Measurements from ENCODE around the gene RABL2A. TPM values are rescaled to one million over a fixed set of nuclear protein-coding genes. Genes with fewer than 3 reads are reported as not detected.
A peak's percentile ranks its signal among the peaks of the same experiment; 100 is the strongest.
"Not testable (repeated sequence)": the region's sequence is repeated elsewhere in the genome, so short reads cannot be mapped to it uniquely, and the experiment has no call there.

The RABL2A gene
- total RNA-seq (2022), result 15.2 and 16.6 TPM in 2 replicates
- Bru-seq, nascent RNA, result percentile 68 among the genes with signal in this experiment
- BruChase-seq, experiment 1, labeled RNA remaining after a 2-hour chase, result percentile 59 among the genes with signal in this experiment
- BruChase-seq, experiment 2, labeled RNA remaining after a 6-hour chase, result percentile 58 among the genes with signal in this experiment
- long read RNA-seq, partial matches to known transcripts, result 0 of 7 reads
- long read RNA-seq, other reads (novel, unspliced or antisense), result 3 of 7 reads

- H3K4me3 Mint-ChIP-seq (ENCODE audit: unreplicated experiment), result peak within 1 kb of the TSS; percentile 92
- H3K36me3 ChIP-seq (ENCODE audit: control insufficient read depth, insufficient read depth, low read length); CTCF ChIA-PET; H3K36me3 Mint-ChIP-seq (ENCODE audit: insufficient read depth, unreplicated experiment); H3K27me3 ChIP-seq (replicated peaks; ENCODE audit: control insufficient read depth, insufficient read depth, low read length); H3K27me3 Mint-ChIP-seq (ENCODE audit: insufficient read depth, unreplicated experiment); H3K27ac Mint-ChIP-seq (ENCODE audit: unreplicated experiment); H3K4me1 ChIP-seq; POLR2A ChIA-PET; H3K9me3 Mint-ChIP-seq (ENCODE audit: unreplicated experiment); H3K9me3 ChIP-seq; intact Hi-C loops (cut with micrococcal nuclease; ENCODE audit: unreplicated experiment): not testable (repeated sequence)
- BruUV-seq (replicated peaks), result TSS peak; percentile 77
- peaks cover 11% of the 10 kb centered on the region for H3K4me1 Mint-ChIP-seq (ENCODE audit: low read depth, unreplicated experiment)
- DNase-seq, result peak; percentile 81 to 95
- H3K4me3 ChIP-seq (ENCODE audit: low read depth, low read length), result peak within 1 kb of the TSS; percentile 52
Observed at GRCh38 chr2:113626616-113627330, at the start of gene RABL2A. RABL2A (plus strand) TSS chr2:113627266; CDS start chr2:113628607, 1,341 bp downstream.

- intact Hi-C loops (cut with micrococcal nuclease; ENCODE audit: unreplicated experiment); H3K27ac Mint-ChIP-seq (ENCODE audit: unreplicated experiment); H3K36me3 ChIP-seq (ENCODE audit: control insufficient read depth, insufficient read depth, low read length); DNase-seq; CTCF ChIA-PET; H3K36me3 Mint-ChIP-seq (ENCODE audit: insufficient read depth, unreplicated experiment); H3K9me3 Mint-ChIP-seq (ENCODE audit: unreplicated experiment); H3K27me3 ChIP-seq (replicated peaks; ENCODE audit: control insufficient read depth, insufficient read depth, low read length); H3K4me3 Mint-ChIP-seq (ENCODE audit: unreplicated experiment); H3K4me3 ChIP-seq (ENCODE audit: low read depth, low read length); BruUV-seq (replicated peaks); POLR2A ChIA-PET; H3K27me3 Mint-ChIP-seq (ENCODE audit: insufficient read depth, unreplicated experiment); H3K4me1 ChIP-seq; H3K4me1 Mint-ChIP-seq (ENCODE audit: low read depth, unreplicated experiment); H3K9me3 ChIP-seq: not testable (repeated sequence)
Observed at GRCh38 chr2:113578508-113578907, 48.6 kb upstream of the RABL2A start.

GRCh38 chr2:113582473-113582872, 44.6 kb upstream of the RABL2A start:
- H3K9me3 Mint-ChIP-seq (ENCODE audit: unreplicated experiment); H3K27me3 ChIP-seq (replicated peaks; ENCODE audit: control insufficient read depth, insufficient read depth, low read length); POLR2A ChIA-PET; H3K9me3 ChIP-seq; CTCF ChIA-PET; H3K4me3 ChIP-seq (ENCODE audit: low read depth, low read length); H3K4me1 Mint-ChIP-seq (ENCODE audit: low read depth, unreplicated experiment); H3K4me1 ChIP-seq; H3K36me3 ChIP-seq (ENCODE audit: control insufficient read depth, insufficient read depth, low read length); intact Hi-C loops (cut with micrococcal nuclease; ENCODE audit: unreplicated experiment); H3K27me3 Mint-ChIP-seq (ENCODE audit: insufficient read depth, unreplicated experiment); H3K27ac Mint-ChIP-seq (ENCODE audit: unreplicated experiment); H3K36me3 Mint-ChIP-seq (ENCODE audit: insufficient read depth, unreplicated experiment); BruUV-seq (replicated peaks); DNase-seq: not testable (repeated sequence)
- peak overlapping the region; percentile 60 for H3K4me3 Mint-ChIP-seq (ENCODE audit: unreplicated experiment)

GRCh38 chr2:113583521-113584225, 43.4 kb upstream of the RABL2A start:
- H3K27me3 Mint-ChIP-seq (ENCODE audit: insufficient read depth, unreplicated experiment); CTCF ChIA-PET; BruUV-seq (replicated peaks); H3K4me1 ChIP-seq; POLR2A ChIA-PET; H3K27me3 ChIP-seq (replicated peaks; ENCODE audit: control insufficient read depth, insufficient read depth, low read length); H3K9me3 ChIP-seq; H3K36me3 ChIP-seq (ENCODE audit: control insufficient read depth, insufficient read depth, low read length); H3K4me1 Mint-ChIP-seq (ENCODE audit: low read depth, unreplicated experiment); intact Hi-C loops (cut with micrococcal nuclease; ENCODE audit: unreplicated experiment); H3K9me3 Mint-ChIP-seq (ENCODE audit: unreplicated experiment); H3K36me3 Mint-ChIP-seq (ENCODE audit: insufficient read depth, unreplicated experiment): not testable (repeated sequence)
- H3K4me3 ChIP-seq (ENCODE audit: low read depth, low read length), result peak overlapping the region; percentile 80
- peak overlapping the region; percentile 46 for H3K27ac Mint-ChIP-seq (ENCODE audit: unreplicated experiment)
- peak overlapping the region; percentile 82 for H3K4me3 Mint-ChIP-seq (ENCODE audit: unreplicated experiment)
- peak; percentile 74 to 87 for DNase-seq

GRCh38 chr2:113584311-113585092, 42.6 kb upstream of the RABL2A start:
- H3K4me1 ChIP-seq; H3K36me3 Mint-ChIP-seq (ENCODE audit: insufficient read depth, unreplicated experiment); intact Hi-C loops (cut with micrococcal nuclease; ENCODE audit: unreplicated experiment); H3K9me3 ChIP-seq; H3K36me3 ChIP-seq (ENCODE audit: control insufficient read depth, insufficient read depth, low read length); POLR2A ChIA-PET; H3K9me3 Mint-ChIP-seq (ENCODE audit: unreplicated experiment); DNase-seq; CTCF ChIA-PET; H3K27me3 ChIP-seq (replicated peaks; ENCODE audit: control insufficient read depth, insufficient read depth, low read length); H3K27me3 Mint-ChIP-seq (ENCODE audit: insufficient read depth, unreplicated experiment); H3K27ac Mint-ChIP-seq (ENCODE audit: unreplicated experiment); H3K4me1 Mint-ChIP-seq (ENCODE audit: low read depth, unreplicated experiment): not testable (repeated sequence)
- peak overlapping the region; percentile 45 for H3K4me3 ChIP-seq (ENCODE audit: low read depth, low read length)
- peak overlapping the region; percentile 82 for H3K4me3 Mint-ChIP-seq (ENCODE audit: unreplicated experiment)
- TSS peak; percentile 62 for BruUV-seq (replicated peaks)
